Measurements from ENCODE around the gene ITGAL. TPM values are rescaled to one million over a fixed set of nuclear protein-coding genes. Genes with fewer than 3 reads are reported as not detected.
A peak's percentile ranks its signal among the peaks of the same experiment; 100 is the strongest.

The ITGAL gene
- total and polyA plus RNA-seq, 4 donors, result 14.4 to 48.1 (median 24.0) TPM

- H3K36me3 ChIP-seq (ENCODE audit: control insufficient read depth in 4 of 4, insufficient read depth in 4 of 4, low read length in 4 of 4), result peaks cover 0 to 4% (median 0%) of the 10 kb centered on the region in 4 donors
- peak in 1 of 3 donors; percentile 29 for DNase-seq
- 81 to 83% methylated on average over 44 of the region's 44 CpGs for WGBS, 2 donors
- H3K27ac ChIP-seq (ENCODE audit: low read depth in 1 of 2, low read length in 1 of 2), result peak overlapping the region in 1 of 2 donors; percentile 62
- ATAC-seq (ENCODE audit: insufficient read depth, low FRiP score), result no peak
- no peak for TF ChIP-seq CTCF (IDR thresholded peaks at IDR 0.05; ENCODE audit: control extremely low read depth, extremely low read depth)
- H3K9me3 ChIP-seq (ENCODE audit: control insufficient read depth in 4 of 4, insufficient read depth in 3 of 4, low read length in 3 of 4), result no peaks in the 10 kb centered on the region
- H3K4me3 ChIP-seq, result no peak overlapping the region
- peak overlapping the region in 1 of 2 donors; percentile 32 for H3K9ac ChIP-seq (ENCODE audit: insufficient read depth in 1 of 2, low read length in 2 of 2)
- peaks cover 5 to 18% (median 9%) of the 10 kb centered on the region in 5 donors for H3K4me1 ChIP-seq (ENCODE audit: control insufficient read depth in 5 of 5, insufficient read depth in 5 of 5, low read length in 5 of 5)
- H3K27me3 ChIP-seq (ENCODE audit: control insufficient read depth in 3 of 3, insufficient read depth in 3 of 3, low read length in 2 of 3), result no peaks in the 10 kb centered on the region
These were observed 97.4 kb downstream of the ITGAL start for GRCh38 chr16:30569746-30570635.

- no peak for ATAC-seq (ENCODE audit: insufficient read depth, low FRiP score)
- peaks cover 5 to 18% (median 9%) of the 10 kb centered on the region in 5 donors for H3K4me1 ChIP-seq (ENCODE audit: control insufficient read depth in 5 of 5, insufficient read depth in 5 of 5, low read length in 5 of 5)
- peak overlapping the region; percentile 43 for H3K4me3 ChIP-seq
- DNase-seq, result peak; percentile 50 to 67 (median 67)
- peaks cover 0 to 4% (median 0%) of the 10 kb centered on the region in 4 donors for H3K36me3 ChIP-seq (ENCODE audit: control insufficient read depth in 4 of 4, insufficient read depth in 4 of 4, low read length in 4 of 4)
- H3K27me3 ChIP-seq (ENCODE audit: control insufficient read depth in 3 of 3, insufficient read depth in 3 of 3, low read length in 2 of 3), result no peaks in the 10 kb centered on the region
- H3K27ac ChIP-seq (ENCODE audit: low read depth in 1 of 2, low read length in 1 of 2), result peak overlapping the region; percentile 92 to 96
- no peaks in the 10 kb centered on the region for H3K9me3 ChIP-seq (ENCODE audit: control insufficient read depth in 4 of 4, insufficient read depth in 3 of 4, low read length in 3 of 4)
- H3K9ac ChIP-seq (ENCODE audit: insufficient read depth in 1 of 2, low read length in 2 of 2), result peak overlapping the region; percentile 16 to 87
- TF ChIP-seq CTCF (IDR thresholded peaks at IDR 0.05; ENCODE audit: control extremely low read depth, extremely low read depth), result no peak
- WGBS, 2 donors, result 8 to 9% methylated on average over 22 of the region's 22 CpGs
These were observed 98.3 kb downstream of the ITGAL start for GRCh38 chr16:30570636-30571444.

GRCh38 chr16:30571445-30572322 is 99.1 kb downstream of the ITGAL start, which contains the start of gene ZNF688:
ZNF688 (minus strand) TSS chr16:30571714; CDS start chr16:30571629, 85 bp downstream.
- Histone ChIP-seq H3K4me1 (ENCODE audit: control insufficient read depth in 5 of 5, insufficient read depth in 5 of 5, low read length in 5 of 5) (peaks cover 5 to 18% (median 9%) of the 10 kb centered on the region in 5 donors), H3K27me3 (ENCODE audit: control insufficient read depth in 3 of 3, insufficient read depth in 3 of 3, low read length in 2 of 3) (no peaks in the 10 kb centered on the region), H3K4me3 (peak within 1 kb of the TSS; percentile 44), H3K36me3 (ENCODE audit: control insufficient read depth in 4 of 4, insufficient read depth in 4 of 4, low read length in 4 of 4) (peaks cover 0 to 4% (median 0%) of the 10 kb centered on the region in 4 donors), H3K27ac (ENCODE audit: low read depth in 1 of 2, low read length in 1 of 2) (peak within 1 kb of the TSS; percentile 92 to 96), H3K9me3 (ENCODE audit: control insufficient read depth in 4 of 4, insufficient read depth in 3 of 4, low read length in 3 of 4) (no peaks in the 10 kb centered on the region), H3K9ac (ENCODE audit: insufficient read depth in 1 of 2, low read length in 2 of 2) (peak within 1 kb of the TSS; percentile 16 to 92)
- DNase-seq (peak; percentile 98 to 99 (median 99)), ATAC-seq (ENCODE audit: insufficient read depth, low FRiP score) (peak; percentile 86)
- no peak for TF ChIP-seq CTCF (IDR thresholded peaks at IDR 0.05; ENCODE audit: control extremely low read depth, extremely low read depth)
- 0% methylated on average over 58 to 67 of the region's 67 CpGs for WGBS, 2 donors

Measured in lung (tissue), 12 donors.